HFFc6 (cell line): Measurements from ENCODE around the gene FBXL14. TPM values are rescaled to one million over a fixed set of nuclear protein-coding genes. Genes with fewer than 3 reads are reported as not detected.

Experiments
- DNase-seq: peaks from one replicate; pipeline ENCODE4 v3.0.0-alpha.2; 2018
- H3K27ac Mint-ChIP-seq: 2 replicates; pipeline ENCODE4 v1.8.0; 2020; ENCODE audit warnings: mild to moderate bottlenecking, mixed read lengths
- H3K27me3 Mint-ChIP-seq: 2 replicates; pipeline ENCODE4 v1.8.0; 2021; ENCODE audit warnings: mild to moderate bottlenecking, moderate library complexity, mixed read lengths; ENCODE audit not compliant: insufficient read depth
- H3K36me3 Mint-ChIP-seq: 2 replicates; pipeline ENCODE4 v1.8.0; 2021; ENCODE audit warnings: low read depth, mixed read lengths
- H3K4me1 Mint-ChIP-seq: 2 replicates; pipeline ENCODE4 v1.8.0; 2020; ENCODE audit warnings: low read depth, mixed read lengths
- H3K4me3 Mint-ChIP-seq: 2 replicates; pipeline ENCODE4 v1.8.0; 2020; ENCODE audit warnings: mild to moderate bottlenecking, moderate library complexity, mixed read lengths
- H3K9me3 Mint-ChIP-seq: 2 replicates; pipeline ENCODE4 v1.8.0; 2020; ENCODE audit warnings: mild to moderate bottlenecking, mixed read lengths
- CTCF ChIP-seq: fragments of 200-600 bp; sonication (generic); IDR thresholded peaks from 2 replicates; pipeline ENCODE4 v1.5.0; 2021; ENCODE audit warnings: antibody characterized with exemption, mild to moderate bottlenecking
- total RNA-seq, 6 experiments: library from RNA; stranded (reverse); fragmentation: NEBNext Ultra II Directional; extraction: Animal tissue kit (Norgen Biotek cat#: 25700); gene quantifications; 2 replicates in 1 of 6; 3 replicates in 5 of 6; pipeline ENCODE4 v1.2.3, GENCODE V29; 2021

The FBXL14 gene
- total RNA-seq, 6 experiments from 2014 or later, result 5.2 to 6.5 (median 5.4) TPM

GRCh38 chr12:1575408-1576401, 18.7 kb downstream of the FBXL14 start:
- H3K27ac Mint-ChIP-seq, result peak overlapping the region; percentile 89
- no peak for DNase-seq
- peaks cover 95% of the 10 kb centered on the region for H3K4me1 Mint-ChIP-seq
- H3K27me3 Mint-ChIP-seq, result peaks cover 14% of the 10 kb centered on the region
- H3K4me3 Mint-ChIP-seq, result peak overlapping the region; percentile 78
- peaks cover 13% of the 10 kb centered on the region for H3K9me3 Mint-ChIP-seq
- TF ChIP-seq CTCF, result no peak
- H3K36me3 Mint-ChIP-seq, result peaks cover 45% of the 10 kb centered on the region

- Mint-ChIP-seq H3K36me3 (peaks cover 45% of the 10 kb centered on the region), H3K27me3 (peaks cover 19% of the 10 kb centered on the region), H3K4me1 (peaks cover 95% of the 10 kb centered on the region), H3K27ac (peak overlapping the region; percentile 89), H3K9me3 (peaks cover 13% of the 10 kb centered on the region), H3K4me3 (peak overlapping the region; percentile 78; the same call in 1 of the 2 replicates)
- no peak for DNase-seq
- TF ChIP-seq CTCF, result no peak
Measured at GRCh38 chr12:1574865-1575259, 19.5 kb downstream of the FBXL14 start.

GRCh38 chr12:1573960-1574864, 20.2 kb downstream of the FBXL14 start:
- Mint-ChIP-seq H3K4me1 (peaks cover 90% of the 10 kb centered on the region), H3K36me3 (peaks cover 46% of the 10 kb centered on the region), H3K4me3 (peak overlapping the region; percentile 78), H3K27ac (peak overlapping the region; percentile 89), H3K27me3 (peaks cover 23% of the 10 kb centered on the region), H3K9me3 (peaks cover 13% of the 10 kb centered on the region)
- DNase-seq, result no peak
- TF ChIP-seq CTCF, result no peak

GRCh38 chr12:1572731-1573130, 21.6 kb downstream of the FBXL14 start:
- no peak overlapping the region for H3K4me3 Mint-ChIP-seq
- no peak for TF ChIP-seq CTCF
- DNase-seq, result no peak
- peaks cover 44% of the 10 kb centered on the region for H3K36me3 Mint-ChIP-seq
- H3K27me3 Mint-ChIP-seq, result peaks cover 23% of the 10 kb centered on the region
- H3K4me1 Mint-ChIP-seq, result peaks cover 81% of the 10 kb centered on the region
- peak overlapping the region; percentile 44 for H3K27ac Mint-ChIP-seq
- H3K9me3 Mint-ChIP-seq, result peaks cover 13% of the 10 kb centered on the region

- Mint-ChIP-seq H3K9me3 (no peaks in the 10 kb centered on the region), H3K27me3 (peaks cover 16% of the 10 kb centered on the region), H3K4me1 (peaks cover 69% of the 10 kb centered on the region), H3K27ac (peak overlapping the region; percentile 28), H3K4me3 (no peak overlapping the region), H3K36me3 (peaks cover 37% of the 10 kb centered on the region)
- TF ChIP-seq CTCF, result no peak
- DNase-seq, result no peak
Measured at GRCh38 chr12:1567852-1568251, 26.5 kb downstream of the FBXL14 start.
